Measurements from ENCODE around the gene BFSP2. TPM values are rescaled to one million over a fixed set of nuclear protein-coding genes. Genes with fewer than 3 reads are reported as not detected.

The BFSP2 gene
- total and polyA plus RNA-seq, 2 of the 4 experiments (the other 2 are of a cell fraction), result not detected

- intact Hi-C loops (cut with micrococcal nuclease), result no loop called here
- Histone ChIP-seq H4K20me1 (ENCODE audit: insufficient read depth, low read length) (no peaks in the 10 kb centered on the region), H3K4ac (ENCODE audit: low read depth, low read length) (no peak overlapping the region), H3K27me3 (ENCODE audit: control insufficient read depth, insufficient read depth, low read length) (peaks cover 4% of the 10 kb centered on the region), H3K27ac (ENCODE audit: insufficient read depth, low read length) (no peak overlapping the region), H3K4me1 (ENCODE audit: control insufficient read depth, insufficient read depth, low read length) (peaks cover 1% of the 10 kb centered on the region; the same call in 1 of the 2 replicates), H4K5ac (ENCODE audit: low read depth, low read length) (no peak overlapping the region), H3K36me3 (ENCODE audit: control insufficient read depth, insufficient read depth, low read length) (no peaks in the 10 kb centered on the region), H3K56ac (ENCODE audit: extremely low read depth, insufficient read depth, low read length) (no peak overlapping the region), H2BK15ac (ENCODE audit: low read depth, low read length) (no peak overlapping the region), H2AK9ac (replicated peaks; ENCODE audit: low read depth, low read length, poor library complexity) (no peak overlapping the region), H2BK120ac (ENCODE audit: low read depth, low read length) (no peak overlapping the region), H4K8ac (ENCODE audit: low read depth in 2 of 2, low read length in 2 of 2) (no peak overlapping the region), H3K9ac (ENCODE audit: low read depth, low read length) (no peak overlapping the region), H3K79me1 (ENCODE audit: low read depth in 1 of 2, low read length in 2 of 2) (no peaks in the 10 kb centered on the region), H3K23ac (ENCODE audit: low read depth, low read length) (no peak overlapping the region), H3K14ac (replicated peaks; ENCODE audit: low read depth, low read length) (no peak overlapping the region), H2AK5ac (ENCODE audit: low read depth, low read length) (no peak overlapping the region), H3K4me2 (ENCODE audit: low read depth, low read length) (no peak overlapping the region), H4K91ac (ENCODE audit: insufficient read depth, low read depth, low read length) (no peak overlapping the region), H3K4me3 (ENCODE audit: insufficient read depth, low read depth, low read length) (no peak overlapping the region), H2BK20ac (ENCODE audit: low read depth, low read length) (no peak overlapping the region), H3K9me1 (ENCODE audit: insufficient read depth, low read length) (no peaks in the 10 kb centered on the region), H2BK5ac (ENCODE audit: low read depth, low read length, poor library complexity, severe bottlenecking) (no peak overlapping the region), H2AFZ (replicated peaks; ENCODE audit: low read length, poor library complexity) (no peak overlapping the region), H3K18ac (ENCODE audit: low read depth, low read length) (no peak overlapping the region), H3K9me3 (ENCODE audit: control insufficient read depth, insufficient read depth, low read length) (no peaks in the 10 kb centered on the region)
- ChIA-PET CTCF (no interaction called here), POLR2A (ENCODE audit: unreplicated experiment) (no interaction called here)
- in situ Hi-C loops (cut with MboI; ENCODE audit: low sequenced_read_pairs), result no loop called here
- BruUV-seq (replicated peaks), result no TSS peak
- dilution Hi-C loops (cut with HindIII; ENCODE audit: low sequenced_read_pairs, unreplicated experiment), result no loop called here
- 100% methylated on average over 2 of the region's 4 CpGs; no CpG with 5 or more reads in 1 of the 2 experiments for WGBS, 2 experiments (ENCODE audit: extremely low coverage in 2 of 2, insufficient read length in 1 of 2)
- ATAC-seq (ENCODE audit: low read depth) (no peak), DNase-seq (no peak)
- TF ChIP-seq USF2 (IDR thresholded peaks at IDR 0.05; ENCODE audit: low read depth, low read length) (no peak), FOS (IDR thresholded peaks at IDR 0.05; ENCODE audit: low read depth, low read length) (no peak), SMC3 (IDR thresholded peaks at IDR 0.05; ENCODE audit: low read depth, low read length) (no peak), ELK1 (IDR thresholded peaks at IDR 0.05; ENCODE audit: borderline replicate concordance, low read depth, low read length) (no peak), MAFK (IDR thresholded peaks at IDR 0.05; ENCODE audit: low read depth, low read length) (no peak), CTCF (conservative IDR thresholded peaks at IDR 0.05; ENCODE audit: low read depth, low read length) (no peak), BHLHE40 (IDR thresholded peaks at IDR 0.05; ENCODE audit: low read depth, low read length) (no peak), CEBPB (IDR thresholded peaks at IDR 0.05; ENCODE audit: low read depth, low read length) (no peak), MAZ (IDR thresholded peaks at IDR 0.05; ENCODE audit: borderline replicate concordance, low read depth, low read length) (no peak), POLR2A (IDR thresholded peaks at IDR 0.05; ENCODE audit: low read depth, low read length) (no peak), CHD1 (IDR thresholded peaks at IDR 0.05; ENCODE audit: low read depth, low read length) (no peak), NFE2L2 (IDR thresholded peaks at IDR 0.05; ENCODE audit: low read depth, low read length) (no peak)
These were observed 104.9 kb downstream of the BFSP2 start for GRCh38 chr3:133504736-133505135.
